Epithelial cell of proximal tubule (primary cell): ENCODE data around the gene RABAC1. TPM values are rescaled to one million over a fixed set of nuclear protein-coding genes. Genes with fewer than 3 reads are reported as not detected.

Source experiments
- DNase-seq: peaks from one replicate; pipeline ENCODE4 v3.0.0-alpha.2; 2011; ENCODE audit warnings: low read depth
- H3K4me3 ChIP-seq: 2 replicates; pipeline ENCODE4 v1.5.1; 2011; ENCODE audit warnings: low read depth, mild to moderate bottlenecking, low read length
- total RNA-seq: library from RNA; depleted of rRNA; stranded (reverse); fragments of >200 nt; gene quantifications from 2 replicates; pipeline ENCODE4 v1.2.3, GENCODE V29; 2015
- TF ChIP-seq, protein P1 (sequence below): conservative IDR thresholded peaks from 2 replicates; pipeline ENCODE4 v1.5.1; 2012; ENCODE audit warnings: low read depth, mild to moderate bottlenecking, low read length

RABAC1 gene
- total RNA-seq, 1 donor from 2014 or later: 161 TPM

DNA sequence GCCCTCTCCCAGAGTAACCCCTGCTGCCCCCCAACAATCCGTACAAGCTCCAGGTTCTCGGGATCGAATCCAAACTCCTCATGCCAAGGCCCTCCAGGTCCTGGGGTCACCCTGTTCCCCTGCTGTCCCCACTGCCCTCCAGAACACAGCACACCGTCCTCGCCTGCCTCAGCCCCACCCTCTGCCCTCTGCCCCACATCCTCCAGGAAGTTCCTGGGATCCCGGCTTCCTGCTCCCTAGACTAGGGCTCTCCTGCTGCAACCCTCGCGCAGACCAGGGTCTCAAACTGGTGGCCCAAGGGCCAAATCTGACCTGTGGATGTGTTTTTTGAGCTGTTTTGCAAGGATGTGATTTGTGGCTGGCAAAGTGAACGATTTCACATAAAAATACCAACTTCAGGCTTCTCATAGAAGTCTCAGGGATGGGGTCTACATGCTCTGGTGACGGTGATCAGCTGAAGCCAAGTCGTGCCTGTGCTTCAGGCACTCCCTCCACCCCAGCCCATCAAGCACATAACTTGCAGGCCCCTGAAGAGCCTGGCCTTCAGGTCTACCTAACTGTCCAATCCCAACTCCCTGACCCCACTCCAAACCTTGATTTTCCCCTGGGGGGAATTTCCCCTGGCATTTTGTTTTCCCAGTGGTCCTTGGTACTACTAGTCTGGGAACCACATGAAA, 1.8 kb downstream of the RABAC1 start:
- DNase-seq: no peak
- TF ChIP-seq, protein P1, sequence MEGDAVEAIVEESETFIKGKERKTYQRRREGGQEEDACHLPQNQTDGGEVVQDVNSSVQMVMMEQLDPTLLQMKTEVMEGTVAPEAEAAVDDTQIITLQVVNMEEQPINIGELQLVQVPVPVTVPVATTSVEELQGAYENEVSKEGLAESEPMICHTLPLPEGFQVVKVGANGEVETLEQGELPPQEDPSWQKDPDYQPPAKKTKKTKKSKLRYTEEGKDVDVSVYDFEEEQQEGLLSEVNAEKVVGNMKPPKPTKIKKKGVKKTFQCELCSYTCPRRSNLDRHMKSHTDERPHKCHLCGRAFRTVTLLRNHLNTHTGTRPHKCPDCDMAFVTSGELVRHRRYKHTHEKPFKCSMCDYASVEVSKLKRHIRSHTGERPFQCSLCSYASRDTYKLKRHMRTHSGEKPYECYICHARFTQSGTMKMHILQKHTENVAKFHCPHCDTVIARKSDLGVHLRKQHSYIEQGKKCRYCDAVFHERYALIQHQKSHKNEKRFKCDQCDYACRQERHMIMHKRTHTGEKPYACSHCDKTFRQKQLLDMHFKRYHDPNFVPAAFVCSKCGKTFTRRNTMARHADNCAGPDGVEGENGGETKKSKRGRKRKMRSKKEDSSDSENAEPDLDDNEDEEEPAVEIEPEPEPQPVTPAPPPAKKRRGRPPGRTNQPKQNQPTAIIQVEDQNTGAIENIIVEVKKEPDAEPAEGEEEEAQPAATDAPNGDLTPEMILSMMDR: no peak
- peak overlapping the region; percentile 25 for H3K4me3 ChIP-seq

DNA sequence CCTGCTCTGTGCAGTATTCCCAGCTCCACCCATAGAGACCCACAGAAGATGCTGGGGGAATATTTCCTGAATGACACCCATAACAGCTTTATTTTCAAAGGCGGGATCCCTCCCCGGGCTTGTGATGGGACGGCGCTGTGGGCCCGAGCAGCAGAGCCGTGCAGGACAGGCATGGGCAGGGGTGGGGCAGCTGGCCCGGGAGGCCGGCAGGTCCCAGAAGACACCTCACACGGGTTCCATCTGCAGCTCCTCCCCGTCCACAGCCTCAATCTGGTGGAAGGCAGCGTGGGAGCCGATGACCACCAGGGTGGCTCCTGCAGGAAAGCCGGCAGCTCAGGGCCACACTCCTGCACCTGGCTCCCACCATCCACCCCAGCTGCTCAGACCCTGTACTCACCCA, 2.5 kb downstream of the RABAC1 start:
- DNase-seq: no peak
- TF ChIP-seq, protein P1: no peak
- H3K4me3 ChIP-seq: no peak overlapping the region

DNA sequence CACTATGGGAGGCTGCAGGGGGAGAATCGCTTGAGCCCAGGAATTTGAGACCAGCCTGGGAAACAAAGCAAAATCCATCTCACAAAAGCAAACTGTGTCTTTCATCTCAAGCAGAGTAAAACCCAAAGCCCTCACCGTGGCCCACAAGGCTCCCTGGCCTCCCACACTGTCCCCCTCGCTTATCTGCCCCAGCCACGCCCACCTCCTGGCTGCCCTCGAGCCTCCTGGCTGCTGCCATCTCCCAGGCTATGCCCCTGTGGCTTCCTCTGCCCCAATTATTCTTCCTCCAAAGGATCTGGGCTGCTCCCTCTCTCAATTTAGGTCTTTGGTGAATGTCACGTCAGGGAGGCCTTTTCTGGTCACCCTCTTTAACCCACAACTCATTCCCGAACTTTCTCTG, 3.6 kb downstream of the RABAC1 start:
- TF ChIP-seq, protein P1: no peak
- no peak for DNase-seq
- no peak overlapping the region for H3K4me3 ChIP-seq

DNA sequence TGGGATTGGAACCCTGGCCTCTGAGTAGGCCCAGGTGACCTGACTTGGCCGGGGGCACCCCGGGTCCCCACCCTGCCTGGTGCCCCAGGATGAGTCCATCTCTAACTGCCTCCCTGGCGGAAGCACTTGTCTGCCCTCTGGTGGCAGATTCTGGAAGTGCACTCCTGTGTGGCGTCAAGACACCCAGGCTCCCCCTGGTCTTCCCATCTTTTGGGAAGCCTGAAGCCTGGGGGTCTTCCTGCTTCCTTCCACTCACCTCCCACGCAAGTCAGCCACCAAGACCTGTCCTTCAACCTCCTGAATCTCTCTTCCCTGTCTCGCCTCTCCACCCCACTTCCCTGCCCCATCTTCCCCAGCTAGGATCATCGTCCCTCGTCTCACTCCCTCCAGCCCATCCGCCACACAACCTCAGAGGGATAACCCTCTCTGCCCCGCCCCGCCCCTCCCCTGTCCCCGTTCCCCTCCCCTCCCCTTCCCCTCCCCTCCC, 7.4 kb downstream of the RABAC1 start:
- DNase-seq: no peak

DNA sequence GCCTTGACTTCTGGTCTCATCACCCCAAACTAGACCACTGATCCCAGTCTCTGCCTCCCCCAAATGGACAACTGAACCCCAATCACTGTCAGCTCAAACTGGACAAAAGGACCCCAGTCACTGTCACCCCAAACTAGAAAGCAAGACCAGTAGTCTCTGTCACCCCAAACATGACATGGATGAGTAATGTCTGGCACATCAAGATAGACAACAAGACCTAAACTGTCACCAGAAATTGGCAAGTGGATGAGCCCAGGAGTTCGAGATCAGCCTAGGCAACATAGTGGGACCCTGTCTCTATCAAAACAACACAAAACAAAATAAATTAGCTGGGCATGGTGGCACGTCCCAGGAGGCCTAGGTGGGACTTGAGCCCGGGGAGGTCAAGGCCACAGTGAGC, 12.0 kb downstream of the RABAC1 start:
- TF ChIP-seq, protein P1: no peak
- DNase-seq: no peak
- no peak overlapping the region for H3K4me3 ChIP-seq

More for the DNA sequence above, 7.4 kb downstream of the RABAC1 start:
- TF ChIP-seq, protein P1: peak; percentile 94
- H3K4me3 ChIP-seq: no peak overlapping the region

DNA sequence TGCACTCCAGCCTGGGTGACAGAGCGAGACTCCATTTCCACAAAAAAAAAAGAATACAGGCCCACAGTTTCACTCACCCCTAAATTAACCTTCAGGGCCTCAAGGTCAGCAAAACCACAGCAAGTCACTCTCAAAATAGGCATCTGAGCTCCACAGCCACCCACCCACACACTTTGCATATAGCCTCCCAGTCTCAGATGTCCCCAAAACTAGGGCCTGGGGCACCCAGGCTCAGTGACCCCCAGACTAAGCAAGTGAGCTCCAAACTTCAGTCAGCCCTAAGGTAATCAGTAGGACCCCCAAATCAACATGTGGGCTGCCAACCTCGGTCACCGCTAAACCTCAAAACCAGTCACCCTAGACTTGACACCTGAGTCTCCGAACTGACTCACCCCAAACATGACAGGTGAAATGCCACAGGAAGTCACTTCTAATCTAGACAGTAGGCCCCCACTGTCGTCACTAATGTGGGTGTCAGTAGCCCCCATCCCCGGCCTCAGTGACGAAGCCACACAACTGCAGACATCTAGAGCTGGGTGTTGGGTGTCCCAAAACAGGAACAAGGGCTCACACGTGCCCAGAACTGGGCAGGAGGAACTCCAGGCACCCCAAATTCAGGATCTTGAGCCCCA, 13.9 kb downstream of the RABAC1 start:
- TF ChIP-seq, protein P1: no peak
- no peak overlapping the region for H3K4me3 ChIP-seq

More for the DNA sequence above, 13.9 kb downstream of the RABAC1 start:
- no peak for DNase-seq
